Stimulated activated CD8-positive, alpha-beta memory T cell treated with anti-CD3 and anti-CD28 coated beads, Interleukin-2, amount 100 ng/mL, for 48 hours (primary cell): Measurements from ENCODE around the gene KIF16B.

Experiments used
- DNase-seq, 2 donors: peaks; one replicate each; pipeline ENCODE4 v3.0.0-alpha.2; 2020; ENCODE audit warnings: low read depth in 2 of 2

The KIF16B gene

DNA sequence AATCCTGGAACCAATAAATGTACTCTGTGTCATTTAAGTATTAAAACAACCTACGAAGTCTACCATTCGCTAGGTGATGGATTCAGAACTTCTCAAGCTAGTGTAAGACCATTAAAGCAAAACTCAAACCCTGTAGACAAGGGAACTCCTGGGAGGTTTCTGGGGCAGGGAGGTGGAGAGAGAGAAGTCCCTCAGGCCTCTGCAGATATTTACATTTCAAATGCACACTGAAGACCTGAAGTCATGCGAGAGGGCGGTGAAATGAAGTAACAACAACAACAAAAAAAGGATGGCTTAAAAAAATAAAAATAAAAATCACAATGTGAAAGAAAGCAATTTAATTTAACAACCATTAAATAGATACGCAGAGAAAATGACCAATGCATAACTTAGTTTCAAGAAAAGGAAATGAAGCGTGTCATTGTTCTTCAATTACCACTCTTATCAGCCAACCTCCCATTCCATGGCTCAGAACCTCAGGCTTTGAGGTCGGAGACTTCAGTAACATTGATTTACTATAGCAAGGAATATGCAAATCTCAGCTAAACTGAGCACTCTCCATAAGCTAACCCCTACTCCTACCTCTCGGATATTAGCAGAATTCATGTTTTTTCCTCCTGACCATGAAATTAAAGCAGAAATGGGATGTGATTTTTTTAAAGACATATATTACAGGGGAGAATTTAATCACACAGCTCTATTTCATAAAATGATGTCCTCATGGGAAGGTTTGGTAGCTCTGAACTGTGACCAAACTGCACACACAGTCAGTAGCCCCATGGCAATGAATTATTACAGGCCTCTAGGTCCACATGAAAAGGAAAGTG, 140.6 kb downstream of the KIF16B start:
- DNase-seq, result no peak

DNA sequence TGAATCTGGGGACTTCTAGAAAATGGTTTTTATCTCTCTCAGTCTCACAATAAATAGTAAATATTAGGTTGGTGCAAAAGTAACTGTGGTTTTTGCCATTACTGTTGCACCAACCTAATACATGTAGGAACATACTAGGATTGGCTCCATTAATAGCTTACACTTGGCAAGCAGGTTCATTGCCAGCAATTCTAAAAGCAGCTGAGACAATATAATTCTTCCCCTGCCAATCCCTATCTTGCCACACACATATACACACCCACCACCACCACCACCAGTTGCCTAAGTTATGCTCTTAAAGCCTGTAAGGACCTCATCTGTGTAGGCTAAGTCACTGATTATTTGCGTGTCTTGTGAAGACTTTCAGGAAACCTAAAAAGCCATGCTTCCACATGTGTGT, 145.1 kb downstream of the KIF16B start:
- DNase-seq, result no peak

DNA sequence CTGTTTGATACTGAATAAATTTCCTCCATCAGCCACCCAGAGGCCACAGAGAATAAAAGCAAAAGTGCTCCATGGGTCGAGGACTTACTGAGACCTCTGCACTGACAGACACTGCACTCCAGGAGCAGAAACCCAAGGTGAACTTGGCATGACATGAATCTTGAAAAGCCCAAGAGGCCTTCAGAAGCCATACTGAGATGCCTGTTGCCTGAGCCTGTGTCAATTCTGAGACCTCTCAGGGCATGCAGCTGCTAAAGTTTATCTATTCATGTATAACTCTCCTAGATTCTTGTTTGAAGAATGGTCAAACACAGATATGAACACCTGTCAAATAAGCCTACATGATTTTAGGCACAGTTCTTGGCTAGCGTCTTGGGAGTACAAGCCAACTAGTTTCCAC, 145.7 kb downstream of the KIF16B start:
- no peak for DNase-seq

DNA sequence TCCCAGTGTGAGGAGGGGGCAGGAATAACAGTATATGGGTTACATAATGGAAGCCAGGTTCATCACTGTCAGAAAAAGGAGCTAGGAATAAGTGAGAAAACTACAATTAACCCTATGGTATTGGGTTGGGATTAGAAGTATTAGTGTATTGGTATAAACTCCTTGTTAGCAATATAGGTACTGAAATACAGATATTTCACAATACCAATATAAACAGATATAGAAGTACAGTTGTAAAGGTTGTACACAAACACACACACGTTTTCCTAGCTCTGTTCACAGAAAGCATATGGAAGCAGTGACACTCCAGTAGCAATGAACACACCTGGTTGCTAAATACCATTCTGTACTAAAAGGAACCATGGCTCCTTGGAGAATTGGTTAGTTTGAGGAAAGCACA, 148.5 kb downstream of the KIF16B start:
- DNase-seq, result no peak

DNA sequence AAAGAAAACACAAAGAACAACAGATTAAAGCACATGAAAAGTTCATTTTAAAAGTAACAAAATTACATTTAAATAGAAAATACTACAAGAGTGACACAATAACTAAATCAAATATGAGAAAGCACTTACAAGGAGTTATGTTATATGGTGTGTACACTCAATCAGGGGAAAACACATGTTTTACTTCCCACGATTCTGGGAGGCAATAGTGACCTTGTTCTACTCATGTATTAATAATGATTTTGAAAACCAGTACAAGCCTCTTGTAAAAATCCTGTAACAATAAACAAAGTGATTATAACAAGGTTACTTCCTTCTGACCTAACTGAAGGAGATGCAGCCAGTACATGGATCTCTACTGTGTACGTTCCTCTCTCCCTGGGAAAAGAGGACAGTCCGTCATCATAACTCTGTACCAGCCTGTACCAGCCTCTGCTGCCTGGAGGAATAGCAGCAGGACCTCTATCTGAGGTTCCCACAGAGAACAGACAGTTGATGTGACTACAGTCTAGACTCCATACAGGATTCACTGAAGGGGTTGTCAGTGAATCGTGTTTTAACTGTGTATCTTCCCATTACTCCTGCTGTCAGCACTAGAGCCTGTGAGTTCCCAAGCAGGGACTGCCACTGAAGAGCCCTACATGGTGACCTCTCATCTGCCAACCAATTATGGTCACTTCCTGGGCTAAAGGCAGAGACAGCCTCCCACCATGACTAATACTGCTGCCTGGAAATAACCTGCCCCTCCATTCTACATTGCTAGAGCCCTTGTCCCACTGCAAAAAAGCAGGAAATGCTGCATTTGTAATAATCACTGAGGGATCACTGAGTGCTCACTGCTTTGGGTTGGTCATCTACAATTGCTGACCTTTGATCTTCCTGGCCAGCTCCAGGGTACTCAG, 149.7 kb downstream of the KIF16B start:
- no peak for DNase-seq

GRCh38 chr20:16419138-16419715, 154.0 kb downstream of the KIF16B start:
- no peak for DNase-seq

DNA sequence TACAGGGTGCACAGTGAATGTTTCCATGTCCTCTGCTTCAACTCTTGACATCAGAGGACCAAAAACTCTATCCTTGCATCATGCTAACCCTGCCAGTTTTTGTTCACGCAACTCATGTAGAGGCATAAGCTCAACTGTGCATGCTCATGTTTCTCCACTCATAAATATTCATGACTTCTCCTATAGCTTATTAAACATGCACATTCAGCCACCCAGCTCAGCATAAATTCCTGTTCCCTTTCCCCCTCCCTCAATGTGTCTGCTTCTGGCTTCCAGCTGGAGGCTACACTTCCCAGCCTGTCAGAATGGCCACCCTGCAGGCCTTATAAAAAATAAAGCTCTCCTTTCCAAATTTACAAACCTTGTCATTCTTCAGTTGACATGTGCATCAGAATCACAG, 154.6 kb downstream of the KIF16B start:
- DNase-seq, result no peak

GRCh38 chr20:16417001-16417400, 156.2 kb downstream of the KIF16B start:
- no peak for DNase-seq

- no peak for DNase-seq
These were observed 157.9 kb downstream of the KIF16B start for GRCh38 chr20:16415071-16416053.

DNA sequence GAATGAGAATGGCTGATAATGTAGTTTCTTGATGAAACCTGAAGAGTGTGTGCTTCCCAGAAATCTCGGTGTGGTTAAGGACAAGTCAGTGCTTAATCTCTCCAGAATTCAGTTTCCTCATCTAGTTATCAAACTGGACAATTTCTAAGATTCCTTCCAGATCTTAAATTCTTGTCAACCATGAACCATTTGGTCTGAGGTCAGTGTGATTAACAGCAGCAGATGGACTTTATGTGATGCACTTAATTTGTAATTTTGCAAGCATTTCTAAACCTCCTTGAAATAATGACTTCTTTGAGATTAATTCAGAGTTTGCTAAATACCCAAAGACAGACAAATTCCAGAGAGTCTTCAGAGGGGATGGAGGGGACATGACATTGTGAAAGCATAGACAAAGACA, 160.3 kb downstream of the KIF16B start:
- no peak for DNase-seq

DNA sequence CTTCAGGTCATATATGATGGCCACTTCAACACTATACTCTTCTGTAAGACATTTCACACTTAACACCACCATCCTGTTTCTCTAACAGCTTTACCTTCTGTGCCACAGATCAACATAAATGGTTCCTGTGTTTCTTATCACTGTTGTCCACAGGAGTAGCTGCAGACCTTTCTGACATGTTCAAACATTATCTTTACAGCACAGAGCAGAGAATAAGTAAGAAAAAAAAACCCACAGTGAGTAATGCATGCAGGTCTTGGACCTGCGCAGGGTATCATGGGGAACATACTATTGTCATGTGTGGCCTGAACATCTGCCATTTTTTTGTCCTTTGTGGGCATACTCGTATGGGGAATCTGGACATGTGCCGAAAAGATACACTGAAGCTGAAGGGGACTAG, 161.9 kb downstream of the KIF16B start:
- DNase-seq, result no peak

DNA sequence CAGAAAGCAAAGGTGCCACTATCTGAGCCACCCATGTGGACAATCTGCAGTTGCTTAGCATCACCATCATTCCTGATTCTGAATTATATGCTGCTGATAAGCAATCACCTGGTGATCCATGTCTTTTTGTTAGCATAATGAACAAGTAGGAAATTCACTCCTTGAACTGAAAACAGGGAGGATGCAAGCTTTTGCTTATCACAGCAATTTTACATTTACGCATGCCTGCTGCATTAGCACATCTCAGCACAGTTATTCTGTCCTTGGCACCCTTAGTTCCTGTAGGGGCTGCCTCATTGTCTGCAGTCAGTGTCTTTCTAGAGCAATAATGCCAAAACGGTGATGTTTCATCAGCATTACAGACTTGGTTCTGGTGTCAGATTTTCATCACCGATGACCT, 162.6 kb downstream of the KIF16B start:
- no peak for DNase-seq

GRCh38 chr20:16408981-16409380, 164.3 kb downstream of the KIF16B start:
- DNase-seq, result no peak

DNA sequence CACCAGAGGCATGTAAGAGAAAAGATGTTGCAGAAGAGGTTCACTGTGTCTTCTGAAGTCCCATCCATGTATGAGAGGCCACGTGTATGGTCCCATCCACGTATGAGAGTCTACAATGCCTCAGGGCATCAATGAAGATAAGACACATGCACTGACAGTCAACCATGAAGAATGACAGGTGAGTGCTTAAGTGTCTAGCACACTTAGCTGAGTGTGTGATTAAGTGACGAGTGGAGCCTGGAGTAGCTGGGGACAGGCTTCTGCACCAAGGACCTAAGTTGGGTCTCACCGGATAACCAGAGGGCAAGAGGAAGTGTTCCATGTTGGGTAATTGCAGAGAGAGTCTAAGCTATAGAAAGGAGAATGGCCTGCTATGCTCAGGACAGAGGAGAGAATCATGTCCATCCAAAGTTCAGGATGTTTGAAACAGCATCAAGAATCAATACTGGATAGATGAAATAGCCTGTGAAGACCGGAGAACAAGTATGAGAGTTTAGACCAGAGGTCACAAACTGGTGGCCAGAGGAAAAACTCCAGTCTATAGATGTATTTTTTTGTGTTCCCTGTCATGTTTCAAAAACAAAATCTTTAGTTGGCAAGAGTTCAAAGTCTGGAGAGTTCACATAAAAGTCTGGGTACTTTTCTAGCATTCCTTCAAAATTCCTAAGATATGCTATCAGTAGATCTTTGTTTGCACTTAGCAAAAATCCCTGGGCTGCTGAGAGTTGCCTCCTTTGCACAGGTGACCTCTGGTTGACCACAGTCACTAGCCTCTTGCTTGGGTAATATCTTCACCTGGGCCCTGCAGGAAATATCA, 165.8 kb downstream of the KIF16B start:
- no peak for DNase-seq

- DNase-seq, result no peak
These were observed 168.0 kb downstream of the KIF16B start for GRCh38 chr20:16405254-16405653.

DNA sequence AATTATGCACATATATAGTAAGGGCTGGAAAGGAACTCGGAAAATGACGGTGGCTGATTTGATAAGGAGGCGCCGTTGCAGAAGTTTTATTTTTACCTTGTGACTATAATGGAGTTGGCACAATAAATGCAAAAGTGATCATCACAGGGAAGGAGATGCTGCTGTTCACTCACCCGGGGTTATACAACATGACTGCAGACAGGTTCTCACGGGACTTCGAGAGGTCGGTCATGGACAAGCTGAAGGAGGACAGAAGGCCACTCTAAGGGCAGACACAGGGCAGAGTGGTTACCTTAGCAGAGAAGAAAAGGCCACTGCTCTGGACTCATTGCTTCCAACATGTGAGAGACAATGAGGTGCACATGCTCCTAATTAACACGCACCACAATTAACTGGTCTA, 168.6 kb downstream of the KIF16B start:
- no peak for DNase-seq

- no peak for DNase-seq
These were observed 169.1 kb downstream of the KIF16B start for GRCh38 chr20:16404171-16404570.

GRCh38 chr20:16400234-16400633, 173.0 kb downstream of the KIF16B start:
- no peak for DNase-seq

GRCh38 chr20:16399801-16400200, 173.4 kb downstream of the KIF16B start:
- no peak for DNase-seq

GRCh38 chr20:16397086-16397485, 176.2 kb downstream of the KIF16B start:
- DNase-seq, result no peak

- DNase-seq, result no peak
These were observed 177.9 kb downstream of the KIF16B start for GRCh38 chr20:16395366-16395765.
